Astrocyte of the spinal cord (primary cell): ENCODE results near the gene GKAP1.
"Not testable (repeated sequence)": the region's sequence is repeated elsewhere in the genome, so short reads cannot be mapped to it uniquely, and the experiment has no call there.

Source experiments
- DNase-seq: peaks from one replicate; pipeline ENCODE4 v3.0.0; 2011; ENCODE audit warnings: low read depth, low spot score
- H3K4me3 ChIP-seq: 2 replicates; pipeline ENCODE4 v1.5.1; 2011; ENCODE audit warnings: low read depth, mild to moderate bottlenecking, low read length, moderate library complexity
- CTCF ChIP-seq: IDR thresholded peaks from 2 replicates; pipeline ENCODE4 v1.5.1; 2012; ENCODE audit warnings: low read depth, mild to moderate bottlenecking, low read length, inconsistent platforms
- in situ Hi-C: cut with HindIII; loops from 2 replicates; pipeline ENCODE4 v1.10.0; 2017; ENCODE audit warnings: low sequenced_read_pairs

Gene GKAP1

GRCh38 chr9:83817356-83818278, at the start of gene GKAP1:
TSS of gene GKAP1 (minus strand) at chr9:83817769. CDS start at chr9:83806517, 11,252 bp downstream.
- in situ Hi-C loops = not testable (repeated sequence)
- peak; percentile 48 for DNase-seq
- peak within 1 kb of the TSS; percentile 47 for H3K4me3 ChIP-seq

- DNase-seq, in situ Hi-C loops, H3K4me3 ChIP-seq: not testable (repeated sequence)
These were observed 32.3 kb upstream of the GKAP1 start for GRCh38 chr9:83849895-83850294.

DNA sequence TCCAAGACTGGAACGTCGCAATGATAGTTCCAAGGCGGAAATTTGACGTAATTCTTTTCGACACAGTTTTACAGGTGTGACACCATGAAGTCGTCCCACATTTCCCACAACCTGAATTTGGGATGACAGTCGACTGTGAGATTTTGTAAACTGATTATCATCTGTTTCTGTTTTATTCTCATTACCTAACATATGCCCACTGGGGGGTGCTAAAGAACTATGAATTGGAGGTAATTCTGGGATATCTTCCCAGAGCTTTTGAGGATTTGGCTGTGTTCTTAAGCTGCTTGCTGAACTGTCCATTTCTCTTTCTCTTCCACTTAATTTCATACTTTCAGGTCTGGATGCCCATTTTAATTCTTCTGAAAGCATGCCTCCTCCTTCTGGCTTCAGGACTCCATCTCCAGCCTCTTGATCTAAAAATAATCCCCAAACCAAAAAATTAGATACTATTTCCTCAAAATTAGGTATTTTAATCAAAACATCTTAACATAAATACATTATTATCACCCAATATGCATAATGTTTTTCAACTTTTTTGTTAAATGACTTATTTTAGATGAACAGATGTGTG, 19.6 kb upstream of the GKAP1 start:
- H3K4me3 ChIP-seq, in situ Hi-C loops: not testable (repeated sequence)
- DNase-seq = peak; percentile 5

- H3K4me3 ChIP-seq, DNase-seq, in situ Hi-C loops: not testable (repeated sequence)
These were observed 13.0 kb upstream of the GKAP1 start for GRCh38 chr9:83830426-83831071.

GRCh38 chr9:83824986-83825623, 7.5 kb upstream of the GKAP1 start:
- in situ Hi-C loops, H3K4me3 ChIP-seq: not testable (repeated sequence)
- peak; percentile 45 for DNase-seq

DNA sequence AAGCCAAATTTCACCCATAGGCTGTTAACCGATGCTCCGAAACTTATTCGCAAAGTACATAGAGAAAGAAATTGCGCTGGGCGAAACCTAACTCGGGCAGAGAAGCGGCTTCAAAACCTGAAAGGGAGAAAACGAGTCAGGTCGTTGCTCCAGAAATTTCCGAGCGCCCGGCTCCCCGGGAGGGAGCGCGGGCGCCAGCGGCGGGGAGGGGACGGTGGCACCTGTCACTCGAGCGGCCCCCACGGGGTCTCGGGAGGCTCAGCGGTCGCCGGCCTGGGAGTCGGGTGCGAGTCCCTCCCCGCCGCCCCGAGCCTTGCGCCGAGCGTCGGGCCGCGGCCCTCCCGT, 586 bp downstream of the GKAP1 start:
- in situ Hi-C loops, DNase-seq: not testable (repeated sequence)
- H3K4me3 ChIP-seq = peak overlapping the region; percentile 47

DNA sequence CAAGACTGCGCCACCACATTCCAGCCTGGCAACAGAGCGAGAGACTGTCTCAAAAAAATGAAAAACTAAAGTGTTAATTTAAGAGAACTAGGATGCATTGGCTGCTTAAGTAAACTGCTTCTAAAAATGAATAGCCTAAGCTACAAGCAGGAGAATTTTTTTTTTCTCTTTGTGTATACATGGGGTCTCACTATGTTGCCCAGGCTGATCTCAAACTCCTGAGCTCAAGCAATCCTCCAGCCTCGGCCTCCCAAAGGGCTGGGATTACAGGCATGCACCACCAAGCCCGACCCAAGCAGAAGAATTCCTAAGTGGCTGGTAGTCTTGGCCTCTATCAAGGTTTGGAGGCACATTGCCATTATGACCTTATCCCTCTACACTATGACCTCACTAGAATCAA, 2.4 kb downstream of the GKAP1 start:
- in situ Hi-C loops, H3K4me3 ChIP-seq, DNase-seq: not testable (repeated sequence)

DNA sequence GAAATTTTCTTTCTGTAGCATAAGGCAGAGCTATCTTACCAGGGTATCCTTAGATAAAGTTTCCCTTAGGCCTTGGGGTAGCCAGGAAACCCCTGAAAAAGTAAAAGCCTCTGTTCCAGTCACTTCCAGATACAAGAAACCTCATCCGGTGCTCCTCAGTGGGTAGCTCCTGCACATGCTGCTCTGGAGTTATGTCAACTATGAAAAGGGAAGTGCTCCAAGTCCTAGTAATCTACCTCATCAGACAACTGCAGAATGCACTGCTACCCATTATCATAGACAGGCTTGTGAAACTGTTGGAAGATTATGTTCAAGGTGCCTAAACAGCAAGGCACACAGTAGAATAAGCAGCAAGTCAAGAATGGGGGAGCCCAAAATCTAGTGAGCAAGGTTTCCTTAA, 8.4 kb downstream of the GKAP1 start:
- in situ Hi-C loops, H3K4me3 ChIP-seq, DNase-seq: not testable (repeated sequence)

- H3K4me3 ChIP-seq, in situ Hi-C loops, DNase-seq: not testable (repeated sequence)
These were observed 13.1 kb downstream of the GKAP1 start for GRCh38 chr9:83804454-83804853.

GRCh38 chr9:83803941-83804340, 13.6 kb downstream of the GKAP1 start:
- in situ Hi-C loops, H3K4me3 ChIP-seq, DNase-seq: not testable (repeated sequence)

- no peak overlapping the region for H3K4me3 ChIP-seq
- in situ Hi-C loops = no loop called here
- no peak for TF ChIP-seq CTCF
- DNase-seq = no peak
These were observed 17.1 kb downstream of the GKAP1 start for GRCh38 chr9:83800236-83801033.
